GM19238 (cell line): ENCODE measurements around the gene PAK2.
"Not testable (repeated sequence)": the region's sequence is repeated elsewhere in the genome, so short reads cannot be mapped to it uniquely, and the experiment has no call there.

ENCODE experiments used
- DNase-seq: peaks from one replicate; pipeline ENCODE4 v3.0.0; 2011; ENCODE audit warnings: low spot score; ENCODE audit not compliant: insufficient read length

Gene PAK2

DNA sequence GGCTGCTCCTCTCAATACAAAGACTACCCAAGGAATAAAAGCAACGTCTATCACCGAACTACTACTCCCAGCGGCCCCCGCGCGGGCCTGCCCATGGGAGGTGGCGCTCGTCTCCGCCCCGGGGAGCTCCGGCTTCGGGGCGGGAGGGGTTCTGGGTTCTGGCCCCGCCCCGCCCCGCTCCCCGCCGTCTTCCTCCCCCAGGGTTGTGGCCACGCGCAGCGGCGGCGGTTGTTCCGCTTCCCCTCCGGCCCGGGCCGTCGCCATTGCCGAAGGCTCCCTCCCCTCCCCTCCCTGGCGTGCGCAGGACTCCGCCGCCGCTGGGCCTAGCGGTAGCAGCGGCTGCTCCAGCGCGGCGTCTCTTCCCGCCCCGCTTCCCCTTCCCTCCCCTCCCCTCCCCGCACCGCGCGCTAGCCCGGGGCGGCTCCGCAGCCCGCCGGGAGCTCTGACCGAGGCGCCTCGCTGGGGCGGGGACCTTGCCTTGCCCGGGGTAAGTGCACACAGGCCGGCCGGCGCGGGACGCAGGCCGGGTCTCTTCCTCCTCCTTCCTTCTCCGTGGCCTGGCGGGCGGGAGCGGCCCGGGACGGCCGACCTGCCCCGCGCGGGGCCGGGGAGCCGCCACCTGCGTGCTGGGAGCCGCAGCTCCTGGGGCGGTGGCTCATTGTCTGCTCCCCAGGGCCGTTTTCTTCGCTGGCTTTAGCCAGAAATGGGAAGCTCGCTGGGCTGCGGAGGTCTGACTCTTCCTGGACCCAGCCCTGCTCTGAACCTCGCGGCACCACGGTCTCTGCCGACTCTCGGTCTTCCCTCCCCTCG, at the start of gene PAK2:
Gene PAK2, plus strand, starts transcription at position 187 of the 810 bp plus-strand sequence. CDS start 42,790 bp downstream, outside the sequence.
- peak; percentile 82 for DNase-seq

- no peak for DNase-seq
These were observed 49.6 kb upstream of the PAK2 start for GRCh38 chr3:196689941-196690660.

DNA sequence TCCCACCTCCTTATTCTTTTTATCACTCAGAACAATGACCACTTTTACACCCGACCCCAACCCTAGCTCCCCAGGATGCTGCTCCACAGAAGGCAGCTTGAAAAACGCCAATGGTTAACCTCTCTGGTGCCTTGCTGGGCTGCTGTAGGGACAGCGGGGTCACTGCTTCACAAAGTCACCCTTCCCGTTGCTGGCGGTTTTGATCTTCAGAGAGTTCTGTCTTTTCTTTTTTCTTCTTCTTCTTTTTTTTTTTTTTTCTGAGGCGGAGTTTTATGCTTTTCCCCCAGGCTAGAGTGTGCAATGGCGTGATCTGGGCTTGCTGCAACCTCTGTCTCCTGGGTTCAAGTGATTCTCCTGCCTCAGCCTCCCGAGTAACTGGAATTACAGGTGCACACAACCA, 48.3 kb upstream of the PAK2 start:
- no peak for DNase-seq

GRCh38 chr3:196694202-196694638, 45.4 kb upstream of the PAK2 start:
- DNase-seq: no peak

DNA sequence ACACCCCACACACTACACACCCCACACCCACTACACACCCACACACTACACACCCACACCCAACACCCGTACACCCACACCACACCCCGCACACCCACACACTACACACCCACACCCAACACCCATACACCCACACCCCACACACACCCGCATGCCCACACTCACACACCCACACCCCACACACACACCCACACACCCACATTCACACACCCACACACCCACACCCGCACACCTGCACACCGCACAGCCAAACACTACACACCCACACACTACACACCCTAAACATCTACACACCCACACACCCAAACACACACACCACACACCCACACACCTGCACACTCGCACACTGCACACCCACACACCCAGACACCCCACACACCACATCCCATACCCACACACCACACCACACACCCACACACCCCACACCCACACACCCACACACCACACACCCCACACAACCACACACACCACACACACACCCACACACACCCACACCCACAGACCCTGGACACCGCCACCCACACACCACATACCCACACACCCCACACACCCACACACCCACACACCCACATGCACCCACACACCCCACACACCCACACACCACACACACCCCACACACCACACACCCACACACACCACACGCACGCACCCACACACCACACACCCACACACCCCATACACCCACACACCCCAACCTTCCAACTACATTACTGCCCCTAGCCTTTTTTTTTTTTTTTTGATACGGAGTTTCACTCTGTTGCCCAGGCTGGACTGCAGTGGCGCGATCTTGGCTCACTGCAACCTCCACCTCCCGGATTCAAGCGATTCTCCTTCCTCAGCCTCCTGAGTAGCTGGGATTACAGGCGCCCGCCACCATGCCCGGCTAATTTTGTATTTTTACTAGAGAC, 44.5 kb upstream of the PAK2 start:
- DNase-seq: no peak

DNA sequence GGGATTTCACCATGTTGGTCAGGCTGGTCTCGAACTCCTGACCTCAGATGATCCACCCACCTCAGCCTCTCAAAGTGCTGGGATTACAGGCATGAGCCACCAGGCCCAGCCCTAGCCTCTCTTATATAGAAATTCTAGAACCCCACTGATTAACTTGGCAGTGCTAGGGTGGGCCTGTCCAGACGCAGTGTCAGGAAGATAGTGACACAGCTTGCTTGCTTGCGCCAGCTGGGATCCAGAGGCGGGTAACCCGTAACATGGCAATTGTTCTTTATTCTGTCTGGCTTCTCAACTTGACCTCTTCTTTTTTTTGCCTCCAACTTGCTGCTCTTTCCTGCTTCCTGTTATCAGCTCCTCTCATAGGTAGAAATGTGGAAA, 43.8 kb upstream of the PAK2 start:
- DNase-seq: no peak

DNA sequence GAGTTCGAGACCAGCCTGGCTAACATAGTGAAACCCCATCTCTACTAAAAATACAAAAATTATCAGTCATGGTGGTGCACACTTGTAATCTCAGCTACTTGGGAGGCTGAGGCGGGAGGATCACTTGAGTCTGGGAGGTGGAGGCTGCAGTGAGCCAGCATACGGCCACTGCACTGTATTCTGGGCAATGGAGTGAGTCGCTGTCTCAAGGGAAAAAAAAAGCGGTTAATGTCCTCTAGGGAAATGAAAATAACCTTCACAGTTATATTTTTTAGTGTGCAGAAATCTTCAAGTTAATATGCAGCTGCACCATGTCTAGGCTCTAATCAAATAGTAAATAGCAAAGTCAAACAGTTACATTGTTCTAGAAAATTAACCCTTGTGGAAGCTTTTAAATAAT, 42.4 kb upstream of the PAK2 start:
- DNase-seq: no peak

- DNase-seq: no peak
These were observed 39.9 kb upstream of the PAK2 start for GRCh38 chr3:196699749-196700148.

- DNase-seq: no peak
These were observed 38.9 kb upstream of the PAK2 start for GRCh38 chr3:196700801-196701200.

DNA sequence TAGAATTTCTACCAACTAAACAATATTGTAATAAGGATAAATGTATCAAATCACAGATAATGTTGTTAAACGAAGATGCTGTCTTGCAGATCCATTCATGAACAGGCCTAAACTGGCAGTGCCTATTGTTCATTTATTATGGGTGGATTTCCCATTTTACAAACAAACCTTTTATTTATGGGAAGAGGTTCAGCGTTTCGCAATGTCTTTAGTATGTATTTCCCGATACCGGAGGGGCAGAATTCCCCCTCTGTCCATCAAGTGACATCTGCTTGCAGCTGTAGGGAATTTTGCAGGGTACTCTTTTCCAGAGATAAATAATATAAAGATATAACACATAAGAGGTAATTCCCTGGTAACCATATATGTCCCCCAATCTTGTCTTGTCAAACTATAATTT, 33.3 kb upstream of the PAK2 start:
- DNase-seq: no peak

GRCh38 chr3:196706731-196707130, 32.9 kb upstream of the PAK2 start:
- no peak for DNase-seq

GRCh38 chr3:196707566-196707965, 32.1 kb upstream of the PAK2 start:
- no peak for DNase-seq

GRCh38 chr3:196708467-196708866, 31.2 kb upstream of the PAK2 start:
- no peak for DNase-seq

DNA sequence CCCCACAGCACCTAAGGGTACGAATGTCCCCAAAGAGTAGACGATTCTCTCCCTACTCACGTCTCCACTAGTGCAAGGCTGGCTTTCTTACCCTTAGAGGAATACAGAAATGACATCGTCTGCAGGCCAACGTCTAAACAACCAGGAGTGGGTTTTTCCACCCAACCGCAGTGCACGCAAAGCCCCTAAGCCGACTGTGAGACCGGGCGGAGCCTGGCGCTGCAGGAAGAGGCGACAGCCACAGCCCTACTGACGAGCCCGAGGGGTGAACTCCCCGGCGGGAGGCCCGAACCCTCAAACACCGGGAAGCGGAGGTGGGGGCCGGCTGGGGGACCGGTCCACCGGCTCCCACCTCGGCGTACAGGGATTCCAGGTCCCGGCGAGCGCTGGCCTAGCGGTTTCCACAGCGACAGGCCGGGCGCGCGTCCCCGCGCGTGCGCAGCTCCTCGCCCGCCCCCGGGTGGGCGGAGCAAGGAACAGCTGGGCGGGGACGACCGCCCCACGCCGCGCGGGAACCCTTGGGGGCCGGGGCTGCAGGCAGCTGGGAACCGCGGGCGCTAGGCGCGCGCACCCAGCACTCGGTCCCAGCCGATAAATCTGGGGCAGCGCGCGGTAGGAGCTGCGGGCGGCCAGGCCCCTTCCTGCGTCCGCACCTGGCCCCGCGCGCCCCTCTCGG, 27.7 kb upstream of the PAK2 start, which contains the start of the genes CEP19 and PIGX:
Gene CEP19, minus strand, starts transcription at position 413 of the 676 bp plus-strand sequence. CDS start 3,593 bp downstream, outside the sequence.
Gene PIGX, plus strand, starts transcription at position 540 of the 676 bp plus-strand sequence.
- DNase-seq: peak; percentile 89

- DNase-seq: no peak
These were observed 26.9 kb upstream of the PAK2 start for GRCh38 chr3:196712514-196713413.

DNA sequence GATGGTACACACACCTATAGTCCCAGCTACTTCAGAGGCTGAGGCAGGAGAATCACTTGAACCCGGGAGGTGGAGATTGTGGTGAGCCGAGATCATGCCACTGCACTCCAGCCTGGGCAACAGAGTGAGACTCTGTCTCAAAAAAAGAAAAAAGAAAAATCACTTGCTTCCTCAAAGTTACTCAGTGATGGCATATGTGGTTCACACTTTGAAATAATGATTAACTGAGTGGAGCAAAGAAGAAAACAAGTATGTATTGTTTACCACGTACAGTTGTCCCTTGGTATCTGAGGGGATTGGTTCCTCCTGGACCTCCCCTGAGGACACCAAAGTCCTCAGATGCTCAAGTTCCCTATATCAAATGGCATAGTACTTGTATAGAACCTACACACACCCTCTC, 22.5 kb upstream of the PAK2 start:
- not testable (repeated sequence) for DNase-seq

DNA sequence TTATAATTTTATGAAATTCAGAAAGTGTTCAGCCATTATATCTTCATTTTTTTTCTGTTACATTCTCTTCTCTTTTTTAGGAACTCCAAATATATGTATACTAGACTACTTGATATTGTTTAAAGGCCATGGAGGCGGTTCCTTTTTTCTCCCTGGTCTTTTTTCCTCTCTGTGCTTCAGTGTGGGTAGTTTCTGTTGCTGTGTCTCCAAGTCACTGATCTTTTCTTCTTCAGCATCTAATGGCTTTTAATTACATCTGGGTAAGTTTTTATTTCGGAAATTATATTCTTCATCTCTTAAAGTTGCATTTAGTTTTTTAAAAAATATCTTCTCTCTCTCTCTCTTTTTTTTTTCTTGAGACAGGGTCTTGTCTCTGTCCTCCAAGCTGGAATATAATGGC, 18.6 kb upstream of the PAK2 start:
- no peak for DNase-seq

DNA sequence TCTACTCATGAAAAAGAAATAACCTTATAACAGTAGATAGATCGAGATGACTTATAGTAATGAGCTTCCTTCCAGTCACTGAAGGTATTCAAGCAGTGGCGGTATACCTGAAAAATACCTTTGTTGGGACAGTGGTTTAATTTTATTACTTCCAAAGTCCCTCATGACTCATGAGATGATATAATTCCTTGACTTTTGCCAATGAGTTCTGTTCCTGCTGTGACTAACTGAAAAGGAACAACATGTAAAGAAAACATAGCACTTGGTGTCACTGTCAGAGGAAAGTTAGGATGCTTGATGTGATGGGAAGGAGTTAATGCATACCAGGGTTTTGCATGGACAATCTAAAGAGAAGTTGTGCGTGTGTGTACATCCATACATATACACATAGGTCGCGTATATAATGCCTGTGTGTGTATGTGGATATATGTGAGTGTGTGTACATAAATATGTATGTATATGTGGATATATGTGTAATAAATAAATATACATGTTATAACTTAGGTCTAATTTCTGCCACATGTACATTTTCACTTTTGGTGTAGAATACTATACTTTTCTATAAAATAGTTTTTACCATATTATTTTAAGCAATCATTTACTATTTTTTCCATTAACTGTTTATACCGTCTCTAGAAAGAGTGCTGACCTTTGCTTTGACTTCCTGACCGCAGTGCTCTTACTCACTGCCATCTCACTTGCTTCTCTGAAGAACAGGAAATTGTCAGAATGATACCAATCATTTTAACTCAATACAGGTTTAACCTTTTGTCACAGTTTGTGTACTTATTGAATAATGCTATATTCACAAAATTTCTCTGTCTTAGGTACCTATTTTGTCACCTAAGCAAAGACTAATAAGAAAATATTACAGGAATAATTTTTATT, 12.6 kb upstream of the PAK2 start:
- DNase-seq: no peak

DNA sequence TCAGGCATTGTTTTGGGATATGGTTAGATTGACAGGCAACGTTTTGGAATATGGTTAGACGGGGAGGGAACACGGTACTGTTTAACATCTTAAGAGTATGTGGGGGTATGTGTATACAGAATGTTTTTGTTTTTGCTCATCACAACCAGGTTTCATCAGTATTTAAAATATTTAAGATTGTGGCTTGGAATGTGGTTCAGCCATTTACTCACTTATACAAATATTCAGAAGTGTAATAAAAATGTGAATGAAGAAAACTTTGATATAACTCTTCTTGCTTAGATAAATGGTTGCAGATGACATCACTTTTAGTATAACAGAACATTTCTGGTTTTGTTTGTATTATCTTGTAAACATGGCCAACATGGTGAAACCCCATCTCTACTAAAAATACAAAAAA, 3.9 kb upstream of the PAK2 start:
- no peak for DNase-seq
